Measurements from ENCODE around the gene SLC52A3. TPM values are rescaled to one million over a fixed set of nuclear protein-coding genes. Genes with fewer than 3 reads are reported as not detected.

SLC52A3 gene
- total RNA-seq, 1 donor from 2014 or later = not detected

- peaks cover 6% of the 10 kb centered on the region for H3K9me3 Mint-ChIP-seq
- DNase-seq = no peak
- H3K27me3 Mint-ChIP-seq = peaks cover 23% of the 10 kb centered on the region
- no peak overlapping the region for H3K27ac Mint-ChIP-seq
- peaks cover 2% of the 10 kb centered on the region for H3K36me3 Mint-ChIP-seq (ENCODE audit: low read depth)
- H3K4me1 Mint-ChIP-seq = no peaks in the 10 kb centered on the region
- H3K4me3 Mint-ChIP-seq = no peak overlapping the region
- intact Hi-C loops (cut with micrococcal nuclease) = no loop called here
Measured at GRCh38 chr20:711576-711975, 56.7 kb downstream of the SLC52A3 start.

GRCh38 chr20:710780-711450 is 57.4 kb downstream of the SLC52A3 start:
- intact Hi-C loops (cut with micrococcal nuclease) = no loop called here
- DNase-seq = no peak
- no peak overlapping the region for H3K4me3 Mint-ChIP-seq
- H3K27me3 Mint-ChIP-seq = peaks cover 25% of the 10 kb centered on the region
- peaks cover 2% of the 10 kb centered on the region for H3K36me3 Mint-ChIP-seq (ENCODE audit: low read depth)
- H3K9me3 Mint-ChIP-seq = peaks cover 6% of the 10 kb centered on the region
- H3K27ac Mint-ChIP-seq = no peak overlapping the region
- H3K4me1 Mint-ChIP-seq = no peaks in the 10 kb centered on the region

Other genes starting within 250 kb of the SLC52A3 start
- 179 TPM in 2 replicates for gene CSNK2A1, start 224.7 kb downstream of the SLC52A3 start, total RNA-seq
- gene TCF15, start 158.2 kb downstream of the SLC52A3 start, total RNA-seq = 0.12 TPM in 1 of 2 replicates, not detected in the other
- gene SRXN1, start 115.3 kb downstream of the SLC52A3 start, total RNA-seq = 24.1 and 25.5 TPM in 2 replicates
- gene SCRT2, start 92.7 kb downstream of the SLC52A3 start, total RNA-seq = not detected in 2 replicates
- gene FAM110A, start 65.2 kb upstream of the SLC52A3 start, total RNA-seq = 13.3 and 15.4 TPM in 2 replicates
- not detected in 2 replicates for gene ANGPT4, start 147.8 kb upstream of the SLC52A3 start, total RNA-seq
- gene RSPO4, start 233.8 kb upstream of the SLC52A3 start, total RNA-seq = not detected in 2 replicates

Measured in activated CD4-positive, alpha-beta T cell treated with anti-CD3 and anti-CD28 coated beads, Interleukin-2, amount 10 ng/mL, durations not matched to agents 24 days and 14 days (primary cell).